Kidney epithelial cell (primary cell): ENCODE data around the gene POLE. TPM values are rescaled to one million over a fixed set of nuclear protein-coding genes. Genes with fewer than 3 reads are reported as not detected.

Experiments used
- DNase-seq: peaks from one replicate; pipeline ENCODE4 v3.0.0-alpha.2; 2010; ENCODE audit warnings: low read depth
- H3K27me3 ChIP-seq: 2 replicates; pipeline ENCODE4 v1.6.0; 2011; ENCODE audit warnings: low read length; ENCODE audit not compliant: control insufficient read depth, insufficient read depth
- H3K36me3 ChIP-seq: 2 replicates; pipeline ENCODE4 v1.5.1; 2011; ENCODE audit warnings: low read length; ENCODE audit not compliant: control insufficient read depth, insufficient read depth
- H3K4me3 ChIP-seq: 2 replicates; pipeline ENCODE4 v1.5.1; 2011; ENCODE audit warnings: low read depth, mild to moderate bottlenecking, control low read depth, low read length
- CTCF ChIP-seq: IDR thresholded peaks from 2 replicates; pipeline ENCODE4 v1.5.1; 2011; ENCODE audit warnings: mild to moderate bottlenecking, moderate library complexity, low read length, control low read depth, inconsistent platforms; ENCODE audit not compliant: insufficient read depth, poor library complexity, severe bottlenecking
- total RNA-seq: library from RNA; depleted of rRNA; stranded (reverse); fragments of >200 nt; gene quantifications from 2 replicates; pipeline ENCODE4 v1.2.3, GENCODE V29; 2015

POLE gene
- total RNA-seq, 1 donor from 2014 or later, result 15.1 TPM

GRCh38 chr12:132686825-132687210, 324 bp downstream of the POLE start:
- H3K36me3 ChIP-seq, result no peaks in the 10 kb centered on the region
- peak overlapping the region; percentile 65 for H3K4me3 ChIP-seq
- no peak for TF ChIP-seq CTCF
- H3K27me3 ChIP-seq, result no peaks in the 10 kb centered on the region
- DNase-seq, result no peak

DNA sequence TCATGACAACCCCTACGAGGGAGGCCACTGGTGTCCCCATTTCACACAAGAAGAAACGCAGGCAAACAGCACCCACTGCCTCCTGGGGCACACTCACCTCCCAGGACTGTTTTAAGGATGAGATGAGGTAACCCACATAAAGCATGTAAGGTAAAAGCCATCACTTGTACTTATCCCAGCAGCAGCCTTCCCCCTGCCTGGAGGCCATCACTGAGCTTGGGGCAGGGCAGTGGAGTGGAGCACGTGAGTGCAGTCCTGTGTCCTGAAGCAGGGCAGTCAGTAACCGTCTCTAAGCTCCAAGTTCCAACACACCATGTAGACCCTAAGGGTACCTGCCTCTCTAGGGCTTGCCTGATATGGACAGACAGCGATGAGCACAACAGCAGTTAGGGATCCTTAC, 1.7 kb downstream of the POLE start:
- no peak for TF ChIP-seq CTCF
- no peaks in the 10 kb centered on the region for H3K27me3 ChIP-seq
- H3K4me3 ChIP-seq, result no peak overlapping the region
- no peaks in the 10 kb centered on the region for H3K36me3 ChIP-seq
- DNase-seq, result no peak

DNA sequence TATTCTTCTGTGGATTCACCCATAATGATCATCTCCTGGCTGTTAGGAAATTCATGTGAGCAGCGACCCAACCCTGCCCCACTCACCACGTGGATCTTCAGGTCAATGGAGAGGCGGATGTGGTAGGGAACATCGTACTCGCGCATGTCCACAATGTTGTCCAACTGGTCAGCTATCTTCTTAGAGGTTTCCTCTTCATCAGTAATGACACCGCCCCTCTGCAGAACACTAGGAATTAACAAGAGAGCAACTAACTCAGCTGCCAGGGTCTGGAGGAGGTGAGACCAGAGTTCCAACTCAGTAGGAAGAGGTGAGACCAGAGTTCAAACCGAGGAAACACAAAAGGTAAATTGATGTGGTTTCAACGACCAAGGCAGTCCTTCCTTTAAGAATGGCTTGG, 9.7 kb downstream of the POLE start:
- H3K36me3 ChIP-seq, result no peaks in the 10 kb centered on the region
- DNase-seq, result no peak
- no peak overlapping the region for H3K4me3 ChIP-seq
- H3K27me3 ChIP-seq, result no peaks in the 10 kb centered on the region
- no peak for TF ChIP-seq CTCF

DNA sequence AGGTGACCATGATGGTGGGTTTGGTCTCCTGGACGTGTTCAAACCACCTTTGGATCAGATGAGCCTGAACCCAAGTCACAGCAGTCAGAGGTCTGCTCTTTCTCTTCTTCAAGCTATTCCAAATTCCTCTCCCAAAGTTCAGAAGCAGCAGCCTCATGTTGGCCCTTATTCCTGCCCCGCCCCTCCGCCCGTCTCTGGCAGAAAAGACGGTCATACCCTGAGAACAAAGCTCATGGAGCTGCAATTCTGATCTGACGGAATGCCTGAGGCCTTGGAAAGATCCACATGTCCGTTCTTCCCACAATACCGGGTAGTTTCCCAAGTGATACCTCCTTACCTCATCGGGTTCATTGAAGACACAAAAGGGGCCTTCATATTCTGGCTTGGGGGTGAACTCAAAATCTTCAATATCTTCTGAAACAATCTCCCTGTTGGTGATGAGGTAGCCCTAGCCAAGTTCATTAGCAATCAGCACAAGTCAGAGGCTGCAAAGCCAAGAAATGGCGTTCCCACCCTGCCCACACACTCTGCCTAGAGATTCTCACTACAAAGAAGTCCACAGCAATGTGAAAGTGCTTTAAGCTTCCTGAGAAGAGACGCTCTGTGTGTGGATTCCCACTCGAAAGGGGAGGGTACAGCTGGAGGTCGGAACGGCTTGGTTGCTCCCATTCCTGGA, 11.2 kb downstream of the POLE start:
- no peak for TF ChIP-seq CTCF
- no peaks in the 10 kb centered on the region for H3K36me3 ChIP-seq
- H3K4me3 ChIP-seq, result no peak overlapping the region
- DNase-seq, result no peak
- H3K27me3 ChIP-seq, result no peaks in the 10 kb centered on the region

DNA sequence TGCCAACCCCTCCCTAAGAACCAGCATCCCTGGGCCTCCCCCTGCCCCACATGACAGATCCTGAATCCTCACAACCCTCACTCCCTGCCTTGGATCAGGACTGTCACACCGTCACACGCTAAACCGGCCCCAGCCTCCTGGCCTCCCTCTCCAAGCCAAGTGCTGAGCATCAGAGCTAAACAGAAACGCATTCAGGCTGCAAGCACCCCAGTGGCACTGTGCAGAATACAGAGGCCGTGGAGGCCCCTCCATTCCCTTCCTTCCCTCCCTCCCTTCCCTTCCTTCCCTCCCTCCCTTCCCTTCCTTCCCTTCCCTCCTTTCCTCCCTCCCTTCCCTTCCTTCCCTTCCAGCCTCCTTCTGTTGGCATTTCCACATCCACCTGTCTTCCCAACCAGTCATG, 12.6 kb downstream of the POLE start:
- no peaks in the 10 kb centered on the region for H3K36me3 ChIP-seq
- H3K27me3 ChIP-seq, result no peaks in the 10 kb centered on the region
- no peak for TF ChIP-seq CTCF
- DNase-seq, result no peak
- no peak overlapping the region for H3K4me3 ChIP-seq
